NCI-H1105 (cell line): ENCODE data around the gene TNS1.

ENCODE experiments used
- DNase-seq: peaks from one replicate; lab custom pipeline; 2025; lab: John Stamatoyannopoulos, UW

The TNS1 gene

DNA sequence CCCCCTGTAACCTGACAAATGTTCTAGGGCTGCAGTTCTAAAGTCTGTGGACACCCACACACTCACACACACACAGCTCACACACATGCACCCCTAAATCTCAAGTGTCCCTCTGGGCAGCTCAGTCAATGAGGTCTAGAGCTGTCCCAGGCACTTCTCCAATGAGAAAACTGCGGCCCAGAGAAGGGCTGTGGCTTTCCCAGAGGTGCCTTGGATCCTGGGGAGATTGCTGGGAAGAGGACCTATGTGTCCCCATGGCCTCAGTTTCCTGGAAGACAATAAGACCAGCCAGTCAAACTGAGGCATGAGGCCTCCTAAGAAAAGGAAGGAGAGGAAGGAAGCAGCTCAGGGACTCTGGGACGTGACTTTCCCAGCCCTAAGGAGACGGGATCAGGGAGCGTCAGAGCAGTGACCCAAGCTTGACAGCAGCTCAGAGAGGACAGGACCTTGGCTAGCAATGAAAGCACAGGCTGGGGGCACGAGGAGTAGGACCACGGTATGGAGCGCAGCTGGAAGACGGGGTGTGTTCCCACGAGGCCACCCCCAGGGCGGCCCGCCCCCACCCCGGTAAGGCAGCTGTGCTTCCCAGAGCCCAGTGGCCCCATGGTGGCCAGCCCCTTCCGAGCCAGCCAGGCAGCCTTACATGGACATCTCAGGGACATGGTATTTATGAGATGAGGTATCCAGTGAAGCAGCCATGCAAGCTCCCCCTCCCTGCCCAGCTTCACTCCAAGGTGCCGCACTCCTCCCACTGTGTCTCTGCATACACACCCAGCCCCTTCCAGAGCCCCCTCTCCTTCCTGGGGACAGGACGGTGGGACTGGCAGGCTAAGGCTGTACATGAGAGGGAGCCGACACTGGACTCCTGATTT, 46.0 kb downstream of the TNS1 start:
- no peak for DNase-seq

DNA sequence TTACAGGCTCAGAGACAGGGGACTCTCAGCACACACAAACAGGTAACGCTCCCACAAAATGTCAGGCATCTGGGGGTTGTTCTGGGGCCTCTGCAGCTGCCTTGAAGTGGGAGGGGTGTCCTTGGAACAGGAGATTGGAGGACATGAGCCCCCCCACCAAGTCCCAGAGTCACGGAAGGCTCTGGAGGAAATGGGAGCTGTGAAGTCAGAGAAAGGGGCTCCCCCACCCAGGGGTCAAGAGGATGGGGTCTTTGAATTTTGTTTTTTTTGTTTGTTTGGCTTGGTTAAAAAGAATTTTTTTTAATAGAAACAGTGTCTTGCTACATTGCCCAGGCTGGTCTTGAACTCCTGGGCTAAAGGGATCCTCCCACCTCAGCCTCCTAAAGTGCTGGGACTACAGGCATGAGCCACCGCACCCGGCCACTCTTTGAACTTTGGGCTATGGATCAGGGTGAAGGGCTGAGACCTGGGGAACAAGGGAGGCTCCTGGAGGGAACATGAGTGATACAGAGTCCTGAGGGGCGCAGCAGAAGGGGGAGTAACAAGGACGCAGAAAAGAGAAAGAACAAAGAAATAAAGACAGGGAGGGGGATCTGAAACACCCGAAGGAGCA, 46.8 kb downstream of the TNS1 start:
- no peak for DNase-seq

DNA sequence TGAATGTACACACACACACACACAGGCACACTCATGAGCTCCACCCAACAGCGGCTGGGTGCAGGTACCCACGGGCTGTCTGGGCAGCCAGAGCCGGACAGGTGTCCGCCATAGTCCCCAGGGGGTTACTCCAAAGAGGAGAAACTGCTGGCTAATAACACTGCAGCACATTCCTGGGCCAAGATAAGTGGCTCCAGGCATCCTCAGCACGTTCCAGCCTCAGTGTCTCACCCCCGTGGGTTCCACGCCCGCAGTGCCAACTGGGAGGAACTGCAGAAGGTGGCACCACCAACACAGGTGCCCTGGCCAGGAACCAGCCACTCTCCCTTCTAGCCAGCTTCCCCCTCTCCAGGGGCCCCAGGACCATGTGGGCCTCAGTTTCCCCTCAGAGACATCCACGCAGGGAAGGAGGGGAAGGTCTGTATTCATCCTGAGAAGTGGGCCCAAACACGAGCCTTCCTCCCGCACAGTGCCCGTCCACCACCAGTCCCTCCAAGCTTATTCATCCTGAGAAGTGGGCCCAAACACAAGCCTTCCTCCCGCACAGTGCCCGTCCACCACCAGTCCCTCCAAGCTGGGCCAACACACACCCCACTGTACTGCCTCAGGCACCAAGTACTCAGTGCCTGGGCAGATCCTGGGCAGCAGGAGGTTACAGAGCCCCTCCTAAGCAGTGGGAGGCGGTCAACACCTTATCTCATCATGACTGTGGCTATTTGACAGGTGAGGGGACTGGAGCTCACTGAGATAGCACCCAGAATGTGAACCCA, 47.6 kb downstream of the TNS1 start:
- no peak for DNase-seq

DNA sequence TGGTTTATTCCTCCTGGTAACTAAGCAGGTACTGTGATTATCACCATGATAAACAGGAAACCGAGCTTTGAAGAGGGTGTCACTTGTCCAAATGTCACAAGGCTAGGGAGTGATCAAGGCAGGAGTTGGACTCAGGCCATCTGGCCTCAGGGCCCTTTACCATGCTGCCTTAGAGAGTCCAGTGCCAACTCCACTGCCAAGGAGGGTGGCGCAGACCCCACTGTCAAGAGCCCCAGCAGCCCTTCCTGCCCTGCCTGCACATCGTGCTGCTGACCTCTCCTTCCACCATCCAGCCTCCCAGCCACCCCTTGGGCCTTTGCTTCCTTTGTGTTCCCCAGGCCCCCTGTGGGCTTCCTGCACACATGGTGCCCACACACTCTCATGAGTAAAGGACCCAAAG, 48.3 kb downstream of the TNS1 start:
- no peak for DNase-seq

- no peak for DNase-seq
Observed at GRCh38 chr2:217954051-217954450, 48.7 kb downstream of the TNS1 start.

GRCh38 chr2:217953531-217953932, 49.3 kb downstream of the TNS1 start:
- no peak for DNase-seq

DNA sequence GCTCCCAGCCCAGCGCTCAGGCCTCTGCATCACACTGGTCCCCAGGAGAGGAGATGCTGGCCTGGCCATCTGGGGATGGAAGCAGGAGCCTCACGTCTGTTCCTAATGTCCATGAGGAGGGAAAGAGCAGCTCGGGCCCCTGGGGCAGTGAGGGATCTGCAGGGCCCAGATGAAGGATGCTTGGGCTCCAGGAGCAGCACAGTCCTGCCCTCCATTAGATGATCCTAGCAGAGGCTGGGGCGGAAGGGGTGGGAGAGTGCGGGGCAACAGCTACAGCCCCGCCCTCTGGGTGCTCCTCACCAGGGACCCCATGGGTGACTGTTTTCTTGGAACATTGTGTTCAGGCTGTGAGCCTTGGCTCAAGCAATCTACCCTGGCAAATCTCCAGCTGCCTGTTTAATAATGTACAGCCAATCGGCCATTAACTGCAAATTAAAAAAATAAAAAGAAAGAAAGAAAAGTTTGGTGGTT, 49.7 kb downstream of the TNS1 start:
- no peak for DNase-seq

GRCh38 chr2:217952409-217952808, 50.4 kb downstream of the TNS1 start:
- DNase-seq: no peak

DNA sequence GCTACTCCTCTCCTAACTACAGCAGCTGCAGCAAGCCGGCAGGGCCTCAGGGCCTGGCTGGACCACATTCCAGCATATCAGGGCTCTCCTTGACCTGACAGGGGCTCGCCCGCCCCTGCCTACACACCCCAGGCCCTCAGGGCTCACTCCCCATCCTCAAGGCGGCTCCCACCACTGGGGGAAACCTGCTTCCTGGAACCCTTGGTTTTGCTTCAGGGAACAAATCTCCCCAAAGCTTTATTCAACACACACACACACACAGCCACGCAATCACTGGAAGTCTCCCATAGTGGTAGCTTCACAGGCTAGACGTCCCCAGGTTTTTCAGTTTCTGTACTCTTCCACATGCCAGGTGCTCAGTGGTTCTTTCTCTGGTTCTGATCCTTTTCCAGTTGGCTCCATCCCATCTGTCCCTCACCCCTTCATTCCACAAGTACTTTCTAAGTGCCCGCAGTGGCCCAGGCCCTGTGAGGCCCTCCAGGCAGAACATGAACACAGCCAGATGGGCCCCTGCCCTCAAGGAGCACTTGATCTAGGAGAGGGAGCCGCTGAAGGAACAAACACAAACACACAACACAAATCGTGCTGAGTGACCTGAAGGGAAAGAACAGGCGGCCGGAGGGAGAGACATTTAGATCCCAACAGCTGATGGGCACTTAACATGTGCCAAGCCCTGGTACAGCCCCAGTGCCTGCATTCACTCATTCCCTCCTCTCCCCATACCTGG, 51.1 kb downstream of the TNS1 start:
- DNase-seq: no peak

GRCh38 chr2:217951091-217951490, 51.7 kb downstream of the TNS1 start:
- no peak for DNase-seq

DNA sequence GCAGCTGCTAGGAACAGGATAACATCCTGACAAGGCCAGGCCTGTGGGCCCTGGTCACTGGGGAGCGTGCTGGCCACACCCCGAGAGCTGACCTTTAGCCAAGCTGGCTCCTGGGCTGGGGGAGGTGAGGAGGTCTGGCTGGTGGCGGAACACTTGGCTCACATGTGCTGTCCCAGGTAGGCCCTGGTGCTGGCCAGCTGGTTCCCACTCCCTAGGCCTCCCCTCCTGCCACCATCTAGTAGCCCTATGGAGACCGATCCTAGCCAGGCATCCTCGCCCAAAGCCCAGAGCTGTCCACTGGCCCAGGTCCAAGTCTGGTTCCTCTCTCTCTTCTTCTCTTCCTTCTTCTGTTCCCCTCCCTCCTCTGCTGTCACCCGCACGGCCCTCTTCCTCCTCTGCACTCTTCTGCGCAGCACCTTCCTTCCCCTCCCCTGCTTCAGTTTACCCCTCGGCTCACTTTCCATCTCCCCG, 52.4 kb downstream of the TNS1 start:
- no peak for DNase-seq

DNA sequence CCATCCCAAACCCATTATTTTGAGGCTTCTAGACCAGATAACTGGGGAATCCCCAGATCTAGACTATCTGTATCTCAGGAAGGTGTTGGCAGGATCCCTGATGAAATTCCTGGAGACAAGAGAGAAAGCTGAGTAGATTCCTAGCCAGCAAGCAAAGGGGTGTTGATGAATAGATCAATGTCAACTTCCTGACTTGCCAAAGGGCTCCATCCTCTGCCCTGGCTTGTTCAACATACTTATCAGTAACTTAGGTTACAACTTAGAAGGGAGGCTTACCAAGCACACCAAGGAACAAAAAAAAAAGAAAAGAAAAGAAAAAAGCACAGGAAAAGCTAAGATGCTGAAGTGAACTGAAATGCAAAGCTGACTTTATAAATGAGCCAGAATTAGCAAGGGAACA, 53.3 kb downstream of the TNS1 start:
- DNase-seq: no peak

- no peak for DNase-seq
Observed at GRCh38 chr2:217948897-217949296, 53.9 kb downstream of the TNS1 start.

DNA sequence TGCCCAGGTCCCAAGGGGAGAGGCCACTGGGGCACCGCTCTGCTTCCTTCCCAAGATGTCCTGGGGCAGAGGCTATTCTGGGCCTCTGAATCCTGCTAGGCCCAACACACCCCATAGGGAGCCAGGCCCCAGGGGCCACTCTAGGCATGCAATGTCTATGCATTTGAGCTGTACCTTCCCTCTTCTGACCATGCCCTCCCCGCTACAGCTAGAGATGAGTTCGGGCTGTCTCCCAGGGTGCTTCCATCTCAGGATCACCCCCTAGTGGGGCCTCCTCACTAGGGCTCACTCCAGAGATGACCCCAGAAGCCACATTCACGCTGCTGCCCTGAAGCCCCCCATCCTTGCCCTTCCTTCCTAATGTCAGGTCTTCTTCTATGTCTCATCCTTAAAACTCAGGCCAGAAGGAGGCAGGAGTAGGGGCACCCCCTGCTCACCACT, 54.4 kb downstream of the TNS1 start:
- DNase-seq: no peak

GRCh38 chr2:217947383-217948350, 55.1 kb downstream of the TNS1 start:
- DNase-seq: no peak

DNA sequence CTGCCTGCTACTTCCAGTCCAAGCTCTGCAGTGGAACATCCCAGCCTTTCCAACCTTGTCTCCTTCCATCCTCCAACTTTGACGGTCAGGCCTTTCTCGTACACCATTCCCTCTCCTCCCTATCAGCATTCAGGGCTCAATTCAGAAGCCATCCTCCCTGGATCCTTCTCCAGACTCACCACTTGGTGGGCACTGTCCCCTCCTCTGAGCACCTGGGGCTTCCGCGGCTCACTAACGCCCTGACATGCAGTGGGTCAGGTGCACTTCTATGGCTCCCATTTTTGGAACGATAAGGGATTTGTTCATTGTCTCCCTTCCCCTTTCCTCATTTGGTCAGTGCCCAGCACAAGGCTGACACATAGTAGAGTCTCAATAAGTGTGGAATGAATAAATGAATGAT, 56.7 kb downstream of the TNS1 start:
- DNase-seq: no peak

DNA sequence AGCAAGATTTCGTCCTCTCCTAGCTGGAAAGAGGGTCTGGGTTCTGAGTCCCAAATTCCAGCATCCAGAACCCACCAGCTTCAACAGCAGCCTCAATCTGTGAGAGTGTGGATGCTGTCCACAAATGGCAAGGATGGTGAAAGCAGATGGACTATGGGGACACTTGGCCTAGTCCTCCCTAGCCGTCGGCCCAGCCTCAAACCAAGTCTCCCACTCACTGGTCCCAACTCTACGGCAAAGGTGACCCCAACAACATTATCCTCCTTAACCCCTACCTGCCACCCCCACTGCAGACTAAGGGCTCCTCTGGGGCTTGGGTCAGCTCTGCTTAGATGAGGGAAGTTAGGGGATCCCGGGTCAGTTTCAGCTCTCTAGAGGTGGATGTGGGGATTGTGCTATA, 57.3 kb downstream of the TNS1 start:
- no peak for DNase-seq

- no peak for DNase-seq
Observed at GRCh38 chr2:217944923-217945322, 57.9 kb downstream of the TNS1 start.

DNA sequence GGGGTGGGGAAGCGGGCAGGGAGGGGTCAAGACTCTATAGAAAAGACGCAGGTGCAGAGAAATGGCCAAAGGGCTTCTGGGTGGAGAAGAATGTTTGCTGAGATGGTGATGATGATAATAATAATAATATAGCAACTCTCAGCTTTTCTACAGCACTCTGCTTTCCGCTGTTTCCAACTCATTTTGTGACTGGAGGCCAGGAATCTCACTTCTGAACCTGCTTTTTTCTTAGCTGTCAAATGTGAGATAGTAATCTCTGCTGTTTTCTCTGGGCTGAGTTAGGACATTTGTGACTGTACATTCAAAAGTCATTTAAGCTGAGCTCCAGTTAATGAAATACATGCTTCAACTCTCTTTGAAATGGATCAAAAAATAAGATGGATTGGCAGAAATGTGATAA, 58.4 kb downstream of the TNS1 start:
- DNase-seq: no peak

DNA sequence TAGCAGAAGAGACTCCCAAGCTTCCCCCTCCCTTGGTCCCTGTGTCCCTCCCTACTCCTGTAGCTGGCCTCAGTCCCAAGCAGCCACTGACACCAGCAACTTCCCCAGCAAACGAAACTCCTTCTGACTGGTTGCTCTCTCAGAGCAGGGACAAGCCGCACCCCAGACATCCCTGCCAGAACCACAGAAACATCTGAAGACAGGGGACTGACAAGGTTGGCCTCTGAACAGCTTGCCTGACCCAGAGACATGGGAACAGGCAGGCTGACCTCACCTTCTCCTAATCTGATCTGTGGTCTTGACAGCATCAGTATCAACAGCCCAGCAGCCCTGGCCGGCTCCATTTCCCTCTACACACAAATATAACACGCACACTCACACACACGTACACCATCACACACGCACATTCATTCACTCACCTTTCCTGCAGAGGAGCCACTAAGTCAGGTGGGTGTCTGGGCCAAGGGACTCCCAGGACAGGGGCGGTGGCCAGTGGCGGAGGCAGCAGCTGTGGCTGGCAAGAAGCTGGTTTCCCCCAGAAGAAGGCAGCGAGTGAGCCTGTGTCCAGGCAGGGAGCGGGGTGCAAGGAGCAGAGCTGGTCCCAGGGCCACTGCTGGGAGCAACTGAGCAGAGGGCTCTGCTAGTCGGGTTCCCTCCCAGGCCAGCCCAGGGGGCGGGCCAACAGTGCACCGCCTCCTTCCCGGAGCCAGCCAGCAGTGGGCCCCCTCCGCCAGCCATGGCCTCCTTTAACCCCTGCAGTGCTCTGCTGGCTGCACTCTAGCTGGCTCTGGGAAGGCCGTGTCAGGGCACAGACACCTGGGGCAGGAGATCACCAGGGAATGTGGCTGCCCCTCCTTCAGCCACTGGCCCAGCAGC, 59.1 kb downstream of the TNS1 start:
- no peak for DNase-seq
